ENCODE measurements around the gene ZNF423.

The ZNF423 gene

GRCh38 chr16:49484936-49485335, 371.0 kb downstream of the ZNF423 start:
- DNase-seq, result no peak

- DNase-seq, result peak; percentile 28
Measured at GRCh38 chr16:49484451-49484849, 371.5 kb downstream of the ZNF423 start.

GRCh38 chr16:49483651-49484450, 372.1 kb downstream of the ZNF423 start:
- DNase-seq, result no peak

GRCh38 chr16:49483251-49483650, 372.7 kb downstream of the ZNF423 start:
- DNase-seq, result no peak

- peak; percentile 31 for DNase-seq
Measured at GRCh38 chr16:49482690-49483089, 373.2 kb downstream of the ZNF423 start.

- no peak for DNase-seq
Measured at GRCh38 chr16:49478616-49479015, 377.3 kb downstream of the ZNF423 start.

GRCh38 chr16:49478107-49478506, 377.8 kb downstream of the ZNF423 start:
- DNase-seq, result no peak

- DNase-seq, result no peak
Measured at GRCh38 chr16:49477250-49477895, 378.5 kb downstream of the ZNF423 start.

- DNase-seq, result peak; percentile 88
Measured at GRCh38 chr16:49474741-49475140, 381.2 kb downstream of the ZNF423 start.

- no peak for DNase-seq
Measured at GRCh38 chr16:49473773-49474172, 382.1 kb downstream of the ZNF423 start.

- DNase-seq, result no peak
Measured at GRCh38 chr16:49473131-49473530, 382.8 kb downstream of the ZNF423 start.

- DNase-seq, result peak; percentile 97
Measured at GRCh38 chr16:49472598-49472997, 383.3 kb downstream of the ZNF423 start.

GRCh38 chr16:49471038-49471727, 384.7 kb downstream of the ZNF423 start:
- no peak for DNase-seq

GRCh38 chr16:49470513-49470991, 385.4 kb downstream of the ZNF423 start:
- no peak for DNase-seq

GRCh38 chr16:49469930-49470451, 385.9 kb downstream of the ZNF423 start:
- peak; percentile 73 for DNase-seq

GRCh38 chr16:49469311-49469670, 386.6 kb downstream of the ZNF423 start:
- DNase-seq, result no peak

- no peak for DNase-seq
Measured at GRCh38 chr16:49468611-49469310, 387.2 kb downstream of the ZNF423 start.

GRCh38 chr16:49467540-49468372, 388.2 kb downstream of the ZNF423 start:
- DNase-seq, result no peak

GRCh38 chr16:49466881-49467280, 389.0 kb downstream of the ZNF423 start:
- DNase-seq, result peak; percentile 52

GRCh38 chr16:49466529-49466831, 389.4 kb downstream of the ZNF423 start:
- no peak for DNase-seq

- no peak for DNase-seq
Measured at GRCh38 chr16:49465661-49466528, 390.0 kb downstream of the ZNF423 start.

Data from NCI-H2171 treated with DMSO at 0.1 percent for 48 hours (cell line).